SKM-1 treated with dmso at 0.1 percent for 144 hours (cell line): Measurements from ENCODE around the gene ZNF662.
A peak's percentile ranks its signal among the peaks of the same experiment; 100 is the strongest.

Source experiments
- DNase-seq: peaks from one replicate; lab custom pipeline; 2025; ENCODE audit not compliant: unreplicated experiment; lab: John Stamatoyannopoulos, UW

ZNF662 gene

DNA sequence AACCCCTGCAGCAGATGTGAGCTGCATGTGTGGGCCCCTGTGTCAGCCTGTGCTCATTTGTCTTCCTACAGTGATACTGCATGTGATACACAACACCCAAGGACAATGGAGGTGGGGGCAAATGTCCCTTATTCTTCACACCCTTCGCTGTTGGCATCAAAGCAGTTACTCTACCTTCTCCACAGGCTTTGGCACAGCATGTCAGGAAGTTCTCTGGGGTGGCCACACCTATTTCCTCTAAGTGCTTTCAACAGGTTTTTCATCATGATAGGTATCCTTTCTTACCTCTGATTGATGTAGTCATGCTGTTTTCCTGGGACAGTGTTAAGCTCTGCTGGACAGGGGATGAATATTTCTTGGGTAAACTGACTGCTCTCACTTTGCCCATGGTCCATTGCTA lies 29.5 kb downstream of the ZNF662 start:
- DNase-seq, result no peak

DNA sequence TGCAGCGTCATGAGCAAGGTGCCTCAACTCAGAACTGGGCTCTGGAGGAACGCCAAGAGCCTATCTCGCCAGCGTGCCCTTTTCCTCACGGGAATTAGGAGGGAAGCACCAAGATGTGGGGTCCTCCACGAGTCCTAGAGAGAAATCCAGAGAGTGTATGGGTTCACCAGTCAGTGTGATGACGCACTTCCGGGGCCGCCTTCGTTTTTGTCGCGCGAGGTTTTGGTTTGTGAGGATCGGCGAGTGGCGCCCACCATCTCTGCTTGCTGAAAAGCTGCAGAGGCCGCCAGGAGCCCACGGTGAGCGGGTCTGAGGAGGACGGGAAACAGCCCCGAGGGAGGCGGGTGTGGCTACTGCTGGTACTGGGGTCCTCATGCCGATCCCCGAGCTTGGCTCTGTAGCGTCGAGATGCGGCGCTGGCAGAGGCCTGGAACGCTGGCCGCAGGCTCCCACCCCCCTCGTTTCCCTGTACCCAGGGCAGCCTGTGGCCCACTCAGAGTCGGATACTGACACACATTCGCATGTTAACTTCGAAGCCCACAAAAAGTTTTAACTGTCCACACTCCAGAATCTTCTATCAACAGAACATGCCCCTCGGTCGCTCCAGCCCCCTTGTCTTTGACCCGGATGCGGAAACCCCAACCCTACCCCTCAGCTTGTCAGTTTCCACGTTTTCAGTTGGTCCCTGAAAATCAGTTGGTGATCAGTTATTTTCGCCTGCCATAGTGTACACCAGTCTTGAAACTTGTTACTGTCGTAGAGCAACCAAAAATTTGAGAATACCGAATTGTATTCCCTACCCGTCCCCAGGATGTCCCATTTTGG lies 30.4 kb downstream of the ZNF662 start:
- DNase-seq, result no peak

DNA sequence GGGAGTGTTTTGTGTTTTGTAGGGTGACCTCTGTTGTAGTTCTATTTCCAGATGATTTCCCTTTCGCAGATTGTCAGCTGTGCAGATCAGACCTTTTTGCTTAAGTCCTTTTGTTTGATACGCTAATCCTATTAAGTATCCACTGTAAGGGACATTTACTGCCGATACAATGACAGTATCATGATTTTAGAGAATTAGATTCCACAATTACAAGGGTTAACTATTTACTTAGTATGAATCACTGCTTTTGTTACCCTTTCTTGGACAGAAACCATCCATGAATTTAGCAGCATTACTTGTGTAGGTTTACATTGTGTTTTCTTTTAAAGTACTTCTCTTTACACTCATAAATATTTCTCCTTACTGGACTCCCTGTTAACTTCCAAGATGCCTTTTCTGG lies 31.4 kb downstream of the ZNF662 start:
- DNase-seq, result no peak

DNA sequence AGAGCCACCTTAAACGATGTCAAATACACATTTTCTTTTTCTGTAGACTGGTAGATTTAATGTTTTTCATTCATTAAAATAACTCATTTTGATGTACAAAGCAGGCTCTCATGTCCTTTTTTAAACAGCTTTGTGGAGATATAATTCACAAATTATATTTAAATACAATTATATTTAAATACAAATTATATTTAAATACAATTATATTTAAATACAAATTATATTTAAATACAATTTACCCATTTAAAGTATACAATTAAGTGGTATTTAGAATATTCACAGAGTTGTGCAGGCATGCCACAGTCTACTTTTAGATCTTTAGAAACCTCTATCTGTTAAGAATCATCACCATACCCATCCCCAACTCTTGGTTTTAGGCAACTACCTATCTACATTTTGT lies 36.8 kb downstream of the ZNF662 start:
- no peak for DNase-seq

DNA sequence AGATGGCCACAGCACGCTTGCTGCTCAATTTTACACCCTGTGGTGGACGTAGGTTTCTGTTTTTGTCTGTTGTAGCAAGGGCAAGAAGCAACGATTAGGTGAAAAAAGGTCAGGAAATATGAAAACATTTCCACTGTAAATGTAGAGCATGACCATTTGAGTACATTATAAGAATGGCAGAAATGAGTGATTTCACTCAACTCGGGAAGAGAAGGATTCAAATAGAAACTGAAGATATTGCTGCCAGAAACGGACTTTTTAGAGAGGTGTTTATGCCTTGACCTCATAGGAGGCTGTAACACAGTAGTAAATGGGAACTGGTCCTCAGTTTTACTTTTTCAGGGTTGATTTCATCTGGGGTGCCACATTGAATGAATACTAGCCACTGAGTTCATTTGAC lies 40.1 kb downstream of the ZNF662 start:
- DNase-seq, result no peak

DNA sequence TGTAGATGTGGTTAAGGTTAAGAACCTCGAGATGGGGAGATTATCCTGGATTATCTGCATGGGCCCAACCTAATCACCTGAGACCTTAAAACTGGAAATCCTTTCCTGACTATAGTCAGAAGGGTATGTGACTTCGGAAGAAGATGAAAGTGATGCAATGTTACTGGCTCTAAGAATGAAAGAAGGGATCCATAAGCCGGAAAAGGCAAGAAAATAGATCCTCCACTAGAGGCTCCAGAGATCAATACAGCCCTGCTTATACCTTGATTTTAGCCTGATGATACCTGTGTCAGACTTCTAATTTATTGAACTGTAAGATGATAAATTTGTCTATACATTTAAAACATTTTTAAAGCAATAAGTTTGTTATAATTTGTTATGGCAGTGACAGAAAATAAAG lies 51.6 kb downstream of the ZNF662 start:
- no peak for DNase-seq

DNA sequence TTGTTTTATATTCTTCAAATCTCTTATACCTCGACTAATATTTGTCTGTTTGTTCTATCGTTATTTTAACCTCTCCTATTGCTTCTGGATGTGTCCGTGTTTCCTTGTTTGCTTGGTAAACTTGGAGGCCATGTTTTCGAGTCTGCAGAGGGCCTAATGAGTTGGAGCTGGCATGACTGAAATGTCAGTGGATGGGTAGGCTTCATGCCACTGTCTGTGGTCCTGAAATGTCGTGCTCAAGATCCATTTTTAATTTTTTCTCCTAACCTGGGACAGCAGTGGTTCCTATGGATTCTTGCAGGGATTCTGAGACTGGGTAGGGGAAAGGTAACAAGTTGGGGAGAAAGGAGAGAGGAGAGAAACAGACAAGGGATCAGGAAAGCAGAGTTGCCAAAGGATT lies 54.3 kb downstream of the ZNF662 start:
- DNase-seq, result no peak

DNA sequence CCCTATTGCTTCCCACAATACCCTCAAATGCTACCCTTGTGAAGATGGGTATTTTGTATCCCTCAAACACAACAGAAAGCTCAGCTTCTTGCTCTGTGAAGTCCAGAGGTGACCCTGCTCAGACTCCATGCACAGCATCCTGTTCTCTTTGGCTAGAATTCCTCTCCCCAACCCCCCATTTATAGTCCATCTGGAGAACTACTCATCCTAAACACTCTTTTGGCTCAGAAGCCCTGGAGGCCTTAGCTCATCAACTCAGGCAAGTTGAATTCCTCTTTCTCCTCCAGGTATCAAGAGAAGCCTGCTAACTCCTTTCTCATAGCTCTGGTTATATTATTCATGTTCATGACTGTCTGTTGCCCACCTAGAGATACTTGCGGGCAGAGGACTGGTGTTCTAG lies 54.8 kb downstream of the ZNF662 start:
- DNase-seq, result no peak

DNA sequence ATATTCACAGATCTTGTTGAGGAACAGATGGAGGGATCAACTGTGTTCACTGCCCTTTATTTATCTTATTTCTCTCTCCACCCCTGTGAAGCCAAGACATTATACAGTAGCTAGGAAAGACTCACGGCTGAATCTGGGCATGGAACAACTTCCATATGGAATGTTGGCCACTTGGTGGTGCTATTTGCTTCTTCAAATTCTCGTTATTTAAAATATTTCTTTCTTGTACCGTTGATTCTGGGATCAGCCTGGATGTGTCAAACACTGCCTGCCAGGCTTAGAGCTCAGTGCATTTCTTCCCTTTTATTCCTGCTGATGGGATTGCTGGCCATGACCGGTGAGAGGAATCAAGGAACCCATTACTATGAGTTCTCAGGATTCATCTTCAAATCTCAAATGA lies 55.7 kb downstream of the ZNF662 start:
- DNase-seq, result peak; percentile 27

DNA sequence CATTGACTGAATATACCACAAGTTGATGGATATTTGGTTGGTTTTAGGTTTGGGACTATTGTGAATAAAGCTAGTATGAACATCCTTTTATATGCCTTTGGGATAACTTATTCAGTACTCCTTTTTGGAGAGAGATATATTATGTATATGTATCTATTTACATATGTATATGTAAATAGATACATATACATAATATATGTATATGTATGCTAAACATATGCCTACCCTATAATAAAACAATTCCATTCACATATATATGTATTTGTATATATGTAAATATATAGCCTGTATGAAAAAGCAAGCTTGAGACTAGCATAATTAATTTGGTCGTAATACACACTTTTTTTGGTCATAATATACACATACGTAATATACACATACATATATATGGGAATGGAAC lies 57.3 kb downstream of the ZNF662 start:
- no peak for DNase-seq

DNA sequence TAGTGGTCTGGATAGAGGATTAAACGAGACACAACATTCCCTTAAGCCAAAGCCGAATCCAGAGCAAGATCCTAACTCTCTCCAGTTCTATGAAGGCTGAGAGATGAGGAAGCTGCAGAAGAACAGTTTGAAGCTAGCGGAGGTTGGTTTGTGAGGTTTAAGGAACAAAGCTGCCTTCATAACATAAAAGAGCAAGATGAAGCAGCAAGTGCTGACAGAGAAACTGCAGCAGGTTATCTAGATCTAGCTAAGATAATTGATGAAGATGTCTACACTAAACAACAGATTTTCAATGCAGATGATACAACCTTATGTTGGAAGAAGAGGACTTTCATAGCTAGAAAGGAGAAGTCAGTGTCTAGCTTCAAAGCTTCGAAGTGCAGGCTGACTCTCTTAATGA lies 58.3 kb downstream of the ZNF662 start:
- no peak for DNase-seq
